Motor neuron (in vitro differentiated cells): ENCODE data around the gene MCTP2. TPM values are rescaled to one million over a fixed set of nuclear protein-coding genes. Genes with fewer than 3 reads are reported as not detected.
A peak's percentile ranks its signal among the peaks of the same experiment; 100 is the strongest.
"Not testable (repeated sequence)": the region's sequence is repeated elsewhere in the genome, so short reads cannot be mapped to it uniquely, and the experiment has no call there.

Experiments
- ATAC-seq, 8 experiments: fragments of 200-7000 bp; cut with Tn5 transposase; replicated peaks in 6 of 8; 2 replicates each; pipeline ENCODE4 v1.8.0; 2021; ENCODE audit warnings: mild to moderate bottlenecking in 8 of 8, moderate library complexity in 8 of 8
- H3K27ac ChIP-seq, 2 donors: fragments of 250-450 bp; sonication (Bioruptor Pico); 2 replicates each; pipeline ENCODE4 v1.9.0; 2021; ENCODE audit warnings: antibody characterized with exemption in 2 of 2, mild to moderate bottlenecking in 2 of 2, moderate library complexity in 1 of 2
- H3K4me1 ChIP-seq, 2 donors: fragments of 250-450 bp; sonication (Bioruptor Pico); replicated peaks in 1 of 2; 2 replicates each; pipeline ENCODE4 v1.6.1; 2021; ENCODE audit warnings: antibody characterized with exemption in 2 of 2, mild to moderate bottlenecking in 2 of 2, moderate library complexity in 1 of 2
- H3K4me3 ChIP-seq, 5 donors: fragments of 250-450 bp; sonication (Bioruptor Pico); 2 replicates each; pipeline ENCODE4 v1.9.0; 2021; ENCODE audit warnings: antibody characterized with exemption in 5 of 5, mild to moderate bottlenecking in 5 of 5, moderate library complexity in 4 of 5
- WGBS, 10 experiments: fragments of 450-650 bp; shearing (Covaris generic); methylation state at CpG; one replicate each; pipeline ENCODE4 v1.0.0; 2022; 5-methylcytosine and 5-hydroxymethylcytosine counted together
- in situ Hi-C, 9 experiments: fragments of 400-800 bp; cut with MboI; loops; one replicate each; pipeline ENCODE4 v1.15.0; 2021; ENCODE audit warnings: low sequenced_read_pairs in 9 of 9, low pct_unique_long_range_greater_than_20kb in 2 of 9; ENCODE audit not compliant: unreplicated experiment in 9 of 9
- total RNA-seq, 8 experiments: library from RNA; unstranded; fragments of 300-600 nt; gene quantifications; 2 replicates each; pipeline versions ENCODE4 v1.2.3 to v1.2.4, GENCODE V29; 2022

The MCTP2 gene
- total RNA-seq, 8 experiments from 2014 or later, result 0.11 to 50.8 (median 2.0) TPM

DNA sequence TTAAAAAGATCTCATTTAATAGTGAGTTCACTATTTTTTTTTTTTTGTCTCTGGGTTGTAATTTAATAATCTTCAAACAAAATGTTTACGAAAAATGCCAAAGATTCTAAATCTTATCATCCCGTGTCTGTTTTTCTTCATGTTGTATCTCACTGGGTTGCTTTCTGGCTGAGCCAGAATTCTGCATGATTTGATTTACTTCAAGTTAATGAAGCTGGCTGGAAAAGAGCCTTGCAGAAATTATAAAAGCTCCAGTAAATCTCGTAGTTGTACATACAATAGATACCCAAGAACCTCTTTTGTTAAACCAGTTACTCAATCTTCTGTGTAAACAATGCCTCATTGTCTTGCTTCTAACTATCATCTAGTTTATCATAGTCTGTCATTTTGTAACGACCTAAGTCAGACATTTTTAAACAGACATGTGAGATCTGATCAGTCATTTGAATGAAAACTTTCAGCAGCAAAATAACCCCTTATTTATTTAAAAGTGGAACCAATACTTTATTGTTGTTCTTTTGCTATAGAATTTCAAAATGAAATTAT is 249.0 kb downstream of the MCTP2 start:
- 20 to 74% (median 37%) methylated on average over 1 to 4 of the region's 4 CpGs for WGBS, 10 experiments
- Histone ChIP-seq H3K4me3 (no peak overlapping the region), H3K27ac (no peak overlapping the region), H3K4me1 (peaks cover 14 to 45% of the 10 kb centered on the region in 2 donors)
- ATAC-seq, result peak in 4 of 8 experiments; percentile 31 to 48 (median 46)
- in situ Hi-C loops, result no loop called here

DNA sequence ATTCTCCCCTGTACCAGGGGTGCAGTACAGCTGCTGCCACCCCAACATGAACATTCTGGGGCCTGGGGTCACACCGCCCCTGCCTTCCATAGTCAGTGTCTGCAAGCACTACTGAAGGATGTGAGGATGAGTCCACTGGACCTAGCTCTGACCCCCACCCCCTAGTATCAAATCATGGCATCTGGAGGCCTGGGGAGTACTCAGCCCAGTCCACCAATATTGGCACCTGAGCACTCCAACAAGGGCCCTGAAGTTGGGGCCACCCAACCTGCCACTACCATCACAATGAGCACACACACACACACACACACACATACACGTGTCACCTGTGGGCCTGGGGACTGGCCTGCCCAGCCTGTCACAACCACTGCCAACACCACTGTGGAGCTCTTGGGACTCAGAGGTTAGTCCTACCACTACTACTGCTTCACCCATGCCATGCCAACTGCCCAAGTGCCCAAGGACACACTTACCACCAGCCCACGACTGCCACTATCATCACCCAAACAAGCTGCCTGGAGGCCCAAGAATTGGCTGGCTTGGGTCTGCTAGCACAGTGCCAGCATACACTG is 253.9 kb downstream of the MCTP2 start:
- in situ Hi-C loops, result no loop called here
- Histone ChIP-seq H3K4me3 (no peak overlapping the region), H3K4me1 (peaks cover 0 to 5% of the 10 kb centered on the region in 2 donors), H3K27ac (no peak overlapping the region)
- peak in 1 of 8 experiments; percentile 43 for ATAC-seq
- WGBS, 10 experiments, result 28 to 94% (median 85%) methylated on average over 1 to 2 of the region's 3 CpGs; no CpG with 5 or more reads in 5 of the 10 experiments

DNA sequence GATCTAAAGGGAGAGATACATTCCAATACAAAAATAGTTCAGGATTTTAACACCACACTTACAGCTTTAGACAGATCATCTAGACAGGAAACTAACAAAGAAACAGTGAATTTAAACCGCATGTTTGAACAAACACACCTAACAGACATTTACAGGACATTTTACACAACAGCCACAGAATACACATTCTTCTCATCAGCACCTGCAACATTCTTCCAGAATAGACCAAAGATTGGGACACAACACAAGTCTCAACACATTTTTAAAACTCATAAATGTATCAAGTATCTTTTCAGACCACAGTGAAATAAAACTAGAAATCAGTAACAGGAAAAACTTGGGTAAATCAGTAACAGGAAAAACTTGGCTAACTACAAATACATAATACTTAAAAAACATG is 256.3 kb downstream of the MCTP2 start:
- no peak for ATAC-seq
- in situ Hi-C loops, result no loop called here
- Histone ChIP-seq H3K27ac (no peak overlapping the region), H3K4me3 (no peak overlapping the region), H3K4me1 (no peaks in the 10 kb centered on the region)
- WGBS, 10 experiments, result 8 to 86% (median 71%) methylated on average over 1 of the region's 1 CpG; no CpG with 5 or more reads in 2 of the 10 experiments

DNA sequence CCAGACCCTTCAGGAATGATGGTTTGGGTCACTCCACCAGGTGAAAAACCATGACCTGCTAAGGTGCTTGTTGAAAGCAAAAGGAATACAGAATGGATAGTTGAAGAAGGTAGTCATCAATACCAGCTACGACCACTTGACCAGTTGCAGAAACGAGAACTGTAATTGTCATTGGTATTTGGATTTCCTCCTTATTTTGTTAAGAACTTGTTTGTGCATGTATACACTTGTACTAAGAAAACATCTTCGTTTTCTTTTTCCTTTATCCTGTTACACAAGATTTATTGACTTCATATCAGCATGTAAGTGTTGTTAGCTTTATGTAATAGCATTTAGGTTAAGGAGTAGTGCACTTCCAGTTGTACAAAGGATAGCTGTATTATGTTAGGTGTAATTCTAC is 261.8 kb downstream of the MCTP2 start:
- H3K4me3 ChIP-seq, result no peak overlapping the region
- no peak overlapping the region for H3K27ac ChIP-seq
- 16 to 89% (median 69%) methylated on average over 1 to 3 of the region's 3 CpGs; no CpG with 5 or more reads in 1 of the 10 experiments for WGBS, 10 experiments
- in situ Hi-C loops, result no loop called here
- no peak for ATAC-seq
- H3K4me1 ChIP-seq, result no peaks in the 10 kb centered on the region

- 0 to 100% (median 7%) methylated on average over 1 of the region's 1 CpG; no CpG with 5 or more reads in 4 of the 10 experiments for WGBS, 10 experiments
- in situ Hi-C loops, H3K4me1 ChIP-seq, H3K4me3 ChIP-seq, H3K27ac ChIP-seq: not testable (repeated sequence)
- ATAC-seq, result peak in 2 of 8 experiments; percentile 59 to 68
Measured at GRCh38 chr15:94493586-94493985, 262.2 kb downstream of the MCTP2 start.

- no peak overlapping the region for H3K4me3 ChIP-seq
- H3K27ac ChIP-seq, result no peak overlapping the region
- in situ Hi-C loops, result no loop called here
- WGBS, 10 experiments, result 0 to 100% (median 79%) methylated on average over 1 to 4 of the region's 4 CpGs
- no peaks in the 10 kb centered on the region for H3K4me1 ChIP-seq
- peak in 3 of 8 experiments; percentile 45 to 76 (median 56) for ATAC-seq
Measured at GRCh38 chr15:94494732-94495131, 263.4 kb downstream of the MCTP2 start.

DNA sequence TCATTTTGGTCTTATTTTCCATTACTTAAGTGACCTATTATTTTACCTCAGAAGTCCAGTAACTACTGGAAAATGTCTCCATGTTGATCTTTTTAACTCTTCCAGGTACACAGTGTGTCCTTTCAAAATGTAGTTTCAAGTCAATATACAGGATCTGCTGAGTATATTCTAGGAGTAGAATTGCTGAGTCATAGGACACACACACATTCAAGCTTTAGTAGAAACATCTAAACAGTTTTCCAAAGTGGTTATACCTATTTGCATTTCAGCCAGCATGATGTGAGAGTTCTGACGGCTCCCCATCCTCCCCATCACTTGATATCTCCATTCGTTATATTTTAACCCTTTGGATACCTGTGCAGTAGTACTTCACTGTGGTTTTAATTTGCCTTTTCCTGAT is 271.9 kb downstream of the MCTP2 start:
- H3K4me3 ChIP-seq, result no peak overlapping the region
- H3K27ac ChIP-seq, result no peak overlapping the region
- WGBS, 10 experiments, result 17 to 100% (median 80%) methylated on average over 1 to 2 of the region's 2 CpGs
- no peaks in the 10 kb centered on the region for H3K4me1 ChIP-seq
- ATAC-seq, result no peak
- in situ Hi-C loops, result no loop called here

- ATAC-seq, result no peak
- Histone ChIP-seq H3K27ac (no peak overlapping the region), H3K4me3 (no peak overlapping the region), H3K4me1 (no peaks in the 10 kb centered on the region)
- 0 to 86% (median 47%) methylated on average over 1 of the region's 1 CpG; no CpG with 5 or more reads in 2 of the 10 experiments for WGBS, 10 experiments
- in situ Hi-C loops, result no loop called here
Measured at GRCh38 chr15:94509259-94509658, 277.9 kb downstream of the MCTP2 start.

DNA sequence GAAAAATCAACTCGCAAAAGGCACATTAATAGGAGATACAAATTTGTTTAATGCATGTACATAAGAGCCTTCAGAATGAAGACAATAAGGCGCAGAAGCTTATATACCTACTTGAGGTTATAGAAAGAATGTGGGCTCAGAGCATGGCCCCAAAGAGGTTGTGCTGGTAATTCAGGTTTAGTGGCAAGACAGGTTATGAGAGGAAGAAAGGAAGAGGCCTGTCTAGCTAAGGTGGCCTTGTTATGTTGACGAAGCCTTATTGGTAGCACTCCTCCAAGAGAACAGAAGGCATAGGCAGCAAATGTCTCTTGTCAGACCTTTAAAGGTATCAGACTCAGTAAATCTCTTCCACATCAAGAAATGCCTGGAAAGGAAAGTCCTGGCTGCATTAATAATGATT is 290.8 kb downstream of the MCTP2 start:
- Histone ChIP-seq H3K4me1 (peaks cover 0 to 2% of the 10 kb centered on the region in 2 donors), H3K4me3 (no peak overlapping the region), H3K27ac (no peak overlapping the region)
- no peak for ATAC-seq
- in situ Hi-C loops, result no loop called here
- 43 to 100% (median 86%) methylated on average over 1 to 3 of the region's 3 CpGs; no CpG with 5 or more reads in 2 of the 10 experiments for WGBS, 10 experiments

DNA sequence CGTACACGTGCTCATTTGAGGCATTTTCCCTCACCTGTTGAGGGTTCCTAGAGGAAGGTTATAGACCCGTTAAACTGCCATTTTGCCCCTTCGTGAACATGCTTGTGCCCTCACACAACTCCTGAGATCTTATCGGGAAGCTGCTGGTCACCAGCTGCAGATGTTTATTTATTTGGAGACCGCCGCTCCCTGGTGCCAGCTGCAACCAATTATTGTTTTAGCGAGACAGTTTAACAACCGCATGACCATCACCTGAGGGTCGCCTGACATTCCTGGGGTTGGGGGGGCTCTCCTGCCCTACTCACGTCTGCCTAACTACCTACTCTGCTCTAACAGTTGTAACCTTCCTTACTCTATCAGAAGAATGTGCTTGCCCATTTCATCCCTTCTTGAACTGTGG is 292.5 kb downstream of the MCTP2 start:
- Histone ChIP-seq H3K4me1 (peaks cover 0 to 2% of the 10 kb centered on the region in 2 donors), H3K4me3 (no peak overlapping the region), H3K27ac (no peak overlapping the region)
- in situ Hi-C loops, result no loop called here
- ATAC-seq, result no peak
- WGBS, 10 experiments, result 0 to 88% (median 37%) methylated on average over 1 to 8 of the region's 11 CpGs; no CpG with 5 or more reads in 5 of the 10 experiments

GRCh38 chr15:94524565-94524964 is 293.2 kb downstream of the MCTP2 start:
- no peak overlapping the region for H3K4me3 ChIP-seq
- in situ Hi-C loops, result no loop called here
- peak in 1 of 8 experiments; percentile 51 for ATAC-seq
- H3K4me1 ChIP-seq, result peaks cover 0 to 2% of the 10 kb centered on the region in 2 donors
- no peak overlapping the region for H3K27ac ChIP-seq
- WGBS, 10 experiments, result 10 to 79% (median 43%) methylated on average over 1 to 2 of the region's 2 CpGs; no CpG with 5 or more reads in 5 of the 10 experiments

DNA sequence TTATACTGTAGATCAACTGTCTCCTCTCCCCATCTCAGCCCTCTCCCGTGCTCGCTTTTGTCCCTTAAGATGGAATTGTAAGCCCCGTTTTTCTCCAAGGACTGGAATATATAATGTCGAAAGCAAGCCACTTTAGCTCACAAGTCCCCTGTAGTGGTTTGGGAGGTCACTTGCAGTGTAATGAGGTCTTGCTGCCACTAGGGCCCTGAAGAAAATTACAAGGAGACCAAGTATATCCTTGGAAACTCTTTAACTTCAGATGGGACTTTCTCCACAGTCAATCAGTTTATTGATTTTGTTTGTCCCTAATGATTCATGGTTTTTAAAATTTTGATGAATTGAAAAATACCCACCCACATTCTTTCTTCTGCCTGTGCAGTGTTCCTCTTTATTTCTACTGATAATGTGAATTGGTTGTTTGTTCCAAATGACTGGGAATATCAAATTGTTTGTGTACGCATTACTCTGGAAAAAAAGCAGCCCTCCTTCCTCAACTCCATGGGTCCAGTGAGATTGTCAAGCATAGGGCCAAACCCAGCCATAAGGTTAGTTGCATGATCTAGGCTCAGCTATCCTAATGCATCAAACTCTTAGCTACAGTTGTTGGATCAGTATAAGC is 294.8 kb downstream of the MCTP2 start:
- in situ Hi-C loops, result no loop called here
- H3K4me1 ChIP-seq, result no peaks in the 10 kb centered on the region
- ATAC-seq, result peak in 3 of 8 experiments; percentile 32 to 65 (median 40)
- H3K27ac ChIP-seq, result no peak overlapping the region
- H3K4me3 ChIP-seq, result no peak overlapping the region
- WGBS, 10 experiments, result 17 to 92% (median 67%) methylated on average over 1 to 5 of the region's 5 CpGs; no CpG with 5 or more reads in 1 of the 10 experiments

DNA sequence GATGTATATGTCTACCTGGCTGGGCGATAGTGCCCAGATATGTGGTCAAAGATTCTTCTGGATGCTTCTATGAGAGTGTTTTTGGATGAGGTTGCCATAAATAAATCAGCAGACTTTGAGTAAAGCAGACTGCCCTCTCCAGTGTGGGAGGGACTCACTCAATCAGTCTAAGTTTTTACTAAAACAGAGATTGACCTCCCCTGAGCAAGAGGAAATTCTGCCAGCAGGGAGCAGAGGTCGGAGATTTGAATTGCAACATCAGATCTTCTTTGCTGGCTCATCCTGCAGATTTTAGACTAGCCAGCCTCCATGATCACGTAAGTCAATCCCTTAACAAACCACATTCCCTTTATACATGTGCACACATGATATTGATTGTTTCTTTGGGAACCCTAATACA is 300.9 kb downstream of the MCTP2 start:
- Histone ChIP-seq H3K4me1 (no peaks in the 10 kb centered on the region), H3K27ac (no peak overlapping the region), H3K4me3 (no peak overlapping the region)
- WGBS, 10 experiments, result 17 to 100% (median 76%) methylated on average over 1 to 3 of the region's 3 CpGs; no CpG with 5 or more reads in 2 of the 10 experiments
- in situ Hi-C loops, result no loop called here
- no peak for ATAC-seq
